Erythroblast (primary cell): ENCODE results near the gene UBASH3A.

Source experiments
- GATA1 ChIP-seq: IDR thresholded peaks from 2 replicates; pipeline ENCODE4 v1.6.1; 2011; ENCODE audit warnings: low read depth, mild to moderate bottlenecking, control low read depth, low read length, moderate library complexity
- POLR2A ChIP-seq: IDR thresholded peaks from 2 replicates; pipeline ENCODE4 v1.6.1; 2011; ENCODE audit warnings: mild to moderate bottlenecking, low read length

DNA sequence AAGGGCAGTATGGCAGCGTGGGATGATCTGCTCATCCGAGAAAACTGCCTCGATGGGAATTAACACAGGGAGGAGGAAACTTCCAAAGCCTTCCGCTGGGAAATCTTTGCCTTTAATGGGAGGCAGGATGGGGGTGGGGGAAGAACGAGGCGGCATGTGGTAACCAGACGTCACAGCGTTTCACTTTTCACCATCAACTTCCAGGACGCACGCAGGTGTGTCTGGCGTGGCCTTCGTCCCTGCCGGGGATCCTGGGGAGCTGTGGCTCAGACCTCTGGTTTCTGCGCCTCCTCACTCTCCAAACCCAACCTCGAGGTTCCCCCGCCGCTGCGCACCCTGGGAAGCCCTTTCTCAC is 92.0 kb downstream of the UBASH3A start:
- TF ChIP-seq POLR2A (no peak), GATA1 (no peak)
